Lung (tissue), 12 donors: ENCODE measurements around the gene TMEM184A. TPM values are rescaled to one million over a fixed set of nuclear protein-coding genes. Genes with fewer than 3 reads are reported as not detected.

ENCODE experiments used
- ATAC-seq: fragments of 200-7000 bp; cut with Tn5 transposase; one replicate; pipeline ENCODE4 v1.9.1; 2020; ENCODE audit warnings: moderate number of reproducible peaks; ENCODE audit not compliant: insufficient read depth, low FRiP score
- DNase-seq, 3 donors: peaks; one replicate each; pipeline ENCODE4 v3.0.0-alpha.2; 2013 to 2017
- H3K27ac ChIP-seq, 2 donors: one replicate each; pipeline ENCODE4 v1.5.1; 2013; ENCODE audit warnings: mild to moderate bottlenecking in 2 of 2, moderate library complexity in 2 of 2, control low read depth in 1 of 2, inconsistent platforms in 1 of 2, low read depth in 1 of 2, low read length in 1 of 2
- H3K27me3 ChIP-seq, 3 donors: one replicate each; pipeline ENCODE4 v1.5.1; 2013; ENCODE audit warnings: low read length in 2 of 3; ENCODE audit not compliant: control insufficient read depth in 3 of 3, insufficient read depth in 3 of 3
- H3K36me3 ChIP-seq, 4 donors: one replicate each; pipeline ENCODE4 v1.5.1; 2013; ENCODE audit warnings: low read length in 4 of 4, mild to moderate bottlenecking in 1 of 4, moderate library complexity in 1 of 4; ENCODE audit not compliant: control insufficient read depth in 4 of 4, insufficient read depth in 4 of 4
- H3K4me1 ChIP-seq, 5 donors: one replicate each; pipeline ENCODE4 v1.5.1; 2013; ENCODE audit warnings: low read length in 5 of 5, mild to moderate bottlenecking in 2 of 5, moderate library complexity in 1 of 5; ENCODE audit not compliant: control insufficient read depth in 5 of 5, insufficient read depth in 5 of 5
- H3K4me3 ChIP-seq: one replicate; pipeline ENCODE4 v1.5.1; 2013; ENCODE audit warnings: mild to moderate bottlenecking, control low read depth, moderate library complexity
- H3K9ac ChIP-seq, 2 donors: one replicate each; pipeline ENCODE4 v1.5.1; 2013; ENCODE audit warnings: low read length in 2 of 2, control low read depth in 1 of 2; ENCODE audit not compliant: insufficient read depth in 1 of 2
- H3K9me3 ChIP-seq, 4 donors: one replicate each; pipeline ENCODE4 v1.5.1; 2013; ENCODE audit warnings: low read length in 3 of 4, mild to moderate bottlenecking in 1 of 4, moderate library complexity in 1 of 4; ENCODE audit not compliant: control insufficient read depth in 4 of 4, insufficient read depth in 3 of 4
- WGBS, 2 donors: extraction: QIAGEN DNeasy Blood & Tissue Kit; methylation state at CpG; one replicate each; pipeline ENCODE4 v1.1.7; 2013; 5-methylcytosine and 5-hydroxymethylcytosine counted together
- polyA plus RNA-seq, 2 donors: library from polyadenylated mRNA; stranded (reverse); fragments of 200-250 nt; gene quantifications; one replicate each; pipeline ENCODE4 v1.2.1, GENCODE V29; 2013
- total RNA-seq, 2 donors: library from RNA; depleted of rRNA in 1 of 2; stranded (reverse); fragments of >200 nt in 1 of 2; gene quantifications; one replicate each; pipeline ENCODE4 v1.2.1, GENCODE V29; 2014 to 2021
- TF ChIP-seq, protein P1 (sequence below): IDR thresholded peaks from 2 replicates; pipeline ENCODE4 v1.5.1; 2012; ENCODE audit warnings: mild to moderate bottlenecking; ENCODE audit errors: control extremely low read depth, extremely low read depth
- donor health status: control.
- donor health status: control.
- donor health status: Bipolar disorder and iron deficiency.
- donor health status: healthy.
- donor health status: DM: yes; HTN: yes; CAD: no.

Gene TMEM184A
- total and polyA plus RNA-seq, 4 donors: 1.8 to 11.8 (median 8.3) TPM

DNA sequence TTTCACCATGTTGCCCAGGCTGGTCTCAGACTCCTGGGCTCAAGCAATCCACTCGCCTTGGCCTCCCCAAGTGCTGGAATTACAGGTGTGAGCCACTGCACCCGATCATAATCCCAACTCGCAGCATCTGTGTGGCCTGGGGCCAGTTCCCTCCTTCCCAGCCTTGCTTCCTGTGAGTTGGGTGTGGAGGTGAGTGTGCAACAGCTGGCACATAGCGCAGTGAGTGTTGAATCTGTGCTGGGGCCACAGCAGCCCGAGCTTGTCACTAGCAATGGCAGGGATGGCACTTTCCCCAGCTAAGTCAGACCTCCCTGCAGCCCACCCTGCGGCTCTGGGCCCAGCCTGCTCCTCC lies 12.2 kb downstream of the TMEM184A start:
- Histone ChIP-seq H3K9me3 (no peaks in the 10 kb centered on the region), H3K9ac (no peak overlapping the region), H3K27me3 (no peaks in the 10 kb centered on the region), H3K27ac (no peak overlapping the region), H3K4me3 (no peak overlapping the region), H3K36me3 (peaks cover 0 to 57% (median 5%) of the 10 kb centered on the region in 4 donors), H3K4me1 (peaks cover 0 to 6% (median 0%) of the 10 kb centered on the region in 5 donors)
- WGBS, 2 donors: 91% methylated on average over 6 of the region's 6 CpGs
- TF ChIP-seq, protein P1, sequence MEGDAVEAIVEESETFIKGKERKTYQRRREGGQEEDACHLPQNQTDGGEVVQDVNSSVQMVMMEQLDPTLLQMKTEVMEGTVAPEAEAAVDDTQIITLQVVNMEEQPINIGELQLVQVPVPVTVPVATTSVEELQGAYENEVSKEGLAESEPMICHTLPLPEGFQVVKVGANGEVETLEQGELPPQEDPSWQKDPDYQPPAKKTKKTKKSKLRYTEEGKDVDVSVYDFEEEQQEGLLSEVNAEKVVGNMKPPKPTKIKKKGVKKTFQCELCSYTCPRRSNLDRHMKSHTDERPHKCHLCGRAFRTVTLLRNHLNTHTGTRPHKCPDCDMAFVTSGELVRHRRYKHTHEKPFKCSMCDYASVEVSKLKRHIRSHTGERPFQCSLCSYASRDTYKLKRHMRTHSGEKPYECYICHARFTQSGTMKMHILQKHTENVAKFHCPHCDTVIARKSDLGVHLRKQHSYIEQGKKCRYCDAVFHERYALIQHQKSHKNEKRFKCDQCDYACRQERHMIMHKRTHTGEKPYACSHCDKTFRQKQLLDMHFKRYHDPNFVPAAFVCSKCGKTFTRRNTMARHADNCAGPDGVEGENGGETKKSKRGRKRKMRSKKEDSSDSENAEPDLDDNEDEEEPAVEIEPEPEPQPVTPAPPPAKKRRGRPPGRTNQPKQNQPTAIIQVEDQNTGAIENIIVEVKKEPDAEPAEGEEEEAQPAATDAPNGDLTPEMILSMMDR: no peak
- no peak for ATAC-seq
- DNase-seq: no peak

DNA sequence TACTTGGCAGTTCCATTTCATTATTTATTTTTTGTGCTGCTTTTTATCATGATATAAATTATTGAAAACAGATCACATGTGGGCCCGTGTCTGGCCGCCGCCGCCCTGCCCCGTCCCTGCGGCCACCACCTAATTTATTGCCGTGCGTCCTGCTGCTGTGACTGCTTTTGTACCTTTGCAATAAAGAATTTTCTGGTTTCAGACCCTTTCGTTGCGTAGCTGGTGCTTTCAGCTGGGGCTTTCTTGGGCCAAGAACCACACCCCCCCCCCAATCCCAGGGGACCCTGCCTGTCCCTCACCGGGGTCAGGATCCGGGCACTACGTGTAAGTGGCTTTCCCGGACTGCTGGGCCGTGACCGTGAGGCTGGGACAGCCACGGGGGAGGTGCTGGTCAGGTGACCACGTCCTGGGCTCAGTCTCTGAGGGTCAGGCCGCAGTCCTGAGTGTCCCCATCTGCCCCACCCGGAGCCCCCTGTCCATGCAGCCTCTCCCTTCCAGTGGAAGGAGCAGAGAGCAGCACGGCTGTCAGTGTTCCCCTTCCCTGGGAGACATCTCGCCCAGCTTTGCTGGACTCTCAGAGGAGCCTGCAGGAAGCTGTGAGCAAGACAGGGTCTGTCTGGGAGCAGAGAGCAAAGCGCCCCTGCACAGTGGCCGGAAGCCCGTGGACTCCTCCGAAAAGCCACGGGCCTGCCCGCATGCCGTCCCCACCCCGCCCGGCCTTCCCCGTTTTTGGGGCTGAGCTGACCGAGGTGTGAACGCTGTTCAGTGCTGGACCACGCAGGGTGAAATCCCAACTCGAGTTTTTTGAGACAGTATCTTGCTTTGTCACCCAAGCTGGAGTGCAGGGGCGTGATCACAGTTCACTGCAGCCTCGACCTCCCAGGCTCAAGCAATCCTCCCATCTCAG lies 12.9 kb downstream of the TMEM184A start:
- 91 to 92% methylated on average over 38 of the region's 38 CpGs for WGBS, 2 donors
- peaks cover 0 to 61% (median 5%) of the 10 kb centered on the region in 4 donors for H3K36me3 ChIP-seq
- H3K9me3 ChIP-seq: no peaks in the 10 kb centered on the region
- H3K27ac ChIP-seq: no peak overlapping the region
- H3K4me3 ChIP-seq: no peak overlapping the region
- no peaks in the 10 kb centered on the region for H3K27me3 ChIP-seq
- no peak for ATAC-seq
- H3K4me1 ChIP-seq: peaks cover 0 to 9% (median 0%) of the 10 kb centered on the region in 5 donors
- TF ChIP-seq, protein P1: no peak
- no peak for DNase-seq
- H3K9ac ChIP-seq: no peak overlapping the region

DNA sequence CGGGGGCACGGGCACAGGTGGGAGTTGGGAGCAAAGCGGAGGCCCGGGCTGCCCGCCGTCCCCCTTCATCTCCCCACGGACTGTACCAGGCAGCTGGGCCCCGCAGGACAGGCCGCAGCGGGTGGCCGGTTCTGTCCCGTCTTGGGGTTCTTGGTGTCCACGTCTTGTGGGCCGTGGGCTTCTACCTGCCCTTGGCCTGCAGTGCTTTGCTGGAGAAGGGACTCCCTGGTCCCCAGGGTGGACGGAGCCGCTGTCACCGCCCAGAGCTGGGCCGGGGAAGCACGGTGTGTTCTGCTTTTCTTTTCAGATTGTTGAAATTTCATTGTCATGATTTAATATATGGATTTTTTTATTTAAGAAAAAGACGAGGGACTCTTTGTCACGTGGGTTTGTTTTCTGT lies 13.7 kb downstream of the TMEM184A start:
- Histone ChIP-seq H3K9ac (no peak overlapping the region), H3K27ac (no peak overlapping the region), H3K9me3 (no peaks in the 10 kb centered on the region), H3K27me3 (no peaks in the 10 kb centered on the region), H3K36me3 (peaks cover 0 to 61% (median 5%) of the 10 kb centered on the region in 4 donors), H3K4me1 (peaks cover 0 to 15% (median 6%) of the 10 kb centered on the region in 5 donors), H3K4me3 (no peak overlapping the region)
- WGBS, 2 donors: 92 to 94% methylated on average over 21 of the region's 21 CpGs
- DNase-seq (no peak), ATAC-seq (no peak)
- TF ChIP-seq, protein P1: no peak
